IPS-18c (cell line): ENCODE results near the gene CDK16.

Experiments used
- H3K4me3 ChIP-seq: 2 replicates; pipeline ENCODE4 v1.7.0; 2013; ENCODE audit warnings: low read depth, mild to moderate bottlenecking, low read length, moderate library complexity; ENCODE audit not compliant: insufficient read depth
- H3K9me3 ChIP-seq: one replicate; pipeline ENCODE4 v1.6.1; 2013; ENCODE audit warnings: mild to moderate bottlenecking, low read length, moderate library complexity; ENCODE audit not compliant: control insufficient read depth, insufficient read depth

Gene CDK16

DNA sequence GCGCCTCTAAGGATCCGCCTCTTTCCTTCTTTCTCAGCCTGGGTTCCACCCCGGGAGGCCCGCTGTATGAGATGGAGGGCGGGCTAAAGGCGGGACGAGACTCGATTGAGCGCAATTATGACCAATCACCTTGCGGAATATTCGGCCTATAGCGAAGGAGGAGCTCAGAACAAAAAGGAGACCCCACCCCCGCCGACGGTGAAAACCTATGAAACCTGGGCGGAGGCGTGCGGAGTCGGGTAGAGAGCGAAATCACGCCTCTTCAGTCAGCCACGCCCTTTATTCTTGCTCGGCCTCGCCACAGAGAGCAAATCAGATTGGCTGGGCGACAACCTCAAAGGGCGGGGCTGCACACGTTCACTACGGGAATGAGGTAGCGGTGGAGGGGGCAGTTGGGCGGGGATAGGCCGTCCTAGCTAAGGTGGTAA is 615 bp upstream of the CDK16 start:
- Histone ChIP-seq H3K9me3 (no peaks in the 10 kb centered on the region), H3K4me3 (peak overlapping the region; percentile 96; the same call in 1 of the 2 replicates)

DNA sequence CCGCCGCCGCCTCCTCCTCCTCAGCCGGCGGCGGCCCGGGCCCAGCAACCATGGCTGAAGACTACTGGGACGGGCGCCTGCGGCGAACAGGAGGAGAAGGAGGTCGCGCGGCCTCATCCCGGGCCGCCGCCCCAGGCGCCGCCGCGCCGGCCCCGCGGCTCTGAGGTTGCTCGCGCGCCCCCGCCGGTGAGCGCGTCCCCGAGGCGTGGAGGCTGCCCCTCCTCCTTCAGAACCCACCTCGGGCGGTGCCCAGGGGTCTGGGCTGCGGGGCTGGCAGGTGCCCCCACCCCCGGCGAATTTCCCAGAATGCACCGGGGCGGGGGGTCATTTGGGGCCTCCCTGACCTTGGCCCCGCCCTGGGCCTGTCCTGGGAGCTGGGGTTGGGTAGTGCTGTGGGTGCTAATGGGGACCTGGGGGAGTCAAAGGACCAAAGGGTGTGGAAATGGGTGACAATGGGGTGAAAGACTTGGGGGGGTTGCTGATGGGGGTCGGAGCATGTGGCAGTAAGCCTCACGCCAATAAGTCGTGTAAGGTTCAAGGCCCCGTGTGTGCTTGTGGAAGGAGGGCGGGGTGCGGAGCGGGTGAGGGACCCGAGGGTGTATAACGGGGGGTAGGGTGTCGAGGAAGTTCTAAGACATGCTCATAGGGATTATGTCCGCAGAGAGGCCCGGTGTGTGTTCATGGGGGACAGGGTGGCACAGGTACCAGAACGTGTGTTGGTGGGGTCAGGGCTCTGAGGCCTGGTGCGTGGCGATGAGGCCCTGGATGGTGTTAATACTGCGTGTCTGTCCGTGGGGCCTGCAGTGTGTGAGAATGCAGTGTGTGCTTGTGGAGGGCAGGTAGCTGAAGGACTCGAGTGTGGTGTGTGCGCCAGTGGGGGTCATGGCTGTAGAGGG is 687 bp downstream of the CDK16 start:
- Histone ChIP-seq H3K9me3 (no peaks in the 10 kb centered on the region), H3K4me3 (peak overlapping the region; percentile 96)

GRCh38 chrX:47221756-47222155 is 3.3 kb downstream of the CDK16 start:
- Histone ChIP-seq H3K9me3 (no peaks in the 10 kb centered on the region), H3K4me3 (no peak overlapping the region)

- Histone ChIP-seq H3K4me3 (no peak overlapping the region), H3K9me3 (no peaks in the 10 kb centered on the region)
These were observed 4.4 kb downstream of the CDK16 start for GRCh38 chrX:47222751-47223350.

- Histone ChIP-seq H3K4me3 (no peak overlapping the region), H3K9me3 (no peaks in the 10 kb centered on the region)
These were observed 5.2 kb downstream of the CDK16 start for GRCh38 chrX:47223476-47224250.

DNA sequence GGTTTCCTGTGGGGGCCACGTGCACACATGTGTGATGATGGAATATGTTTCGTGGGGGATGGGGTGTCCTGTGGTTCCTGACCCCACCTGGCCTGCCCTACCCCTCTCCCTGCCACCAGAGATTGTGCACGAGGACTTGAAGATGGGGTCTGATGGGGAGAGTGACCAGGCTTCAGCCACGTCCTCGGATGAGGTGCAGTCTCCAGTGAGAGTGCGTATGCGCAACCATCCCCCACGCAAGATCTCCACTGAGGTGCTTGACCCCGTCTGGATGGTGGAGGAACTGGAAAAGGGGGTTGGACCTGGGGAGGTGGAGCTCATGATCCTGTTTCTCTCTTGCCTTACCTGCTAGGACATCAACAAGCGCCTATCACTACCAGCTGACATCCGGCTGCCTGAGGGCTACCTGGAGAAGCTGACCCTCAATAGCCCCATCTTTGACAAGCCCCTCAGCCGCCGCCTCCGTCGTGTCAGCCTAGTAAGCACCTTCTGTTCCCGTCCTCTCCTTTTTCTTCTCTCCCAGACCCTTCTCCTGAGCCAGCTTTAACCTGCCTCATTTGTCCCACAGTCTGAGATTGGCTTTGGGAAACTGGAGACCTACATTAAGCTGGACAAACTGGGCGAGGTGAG is 5.9 kb downstream of the CDK16 start:
- H3K9me3 ChIP-seq, result peaks cover 2% of the 10 kb centered on the region
- no peak overlapping the region for H3K4me3 ChIP-seq

GRCh38 chrX:47224896-47225290 is 6.4 kb downstream of the CDK16 start:
- Histone ChIP-seq H3K4me3 (no peak overlapping the region), H3K9me3 (peaks cover 2% of the 10 kb centered on the region)

DNA sequence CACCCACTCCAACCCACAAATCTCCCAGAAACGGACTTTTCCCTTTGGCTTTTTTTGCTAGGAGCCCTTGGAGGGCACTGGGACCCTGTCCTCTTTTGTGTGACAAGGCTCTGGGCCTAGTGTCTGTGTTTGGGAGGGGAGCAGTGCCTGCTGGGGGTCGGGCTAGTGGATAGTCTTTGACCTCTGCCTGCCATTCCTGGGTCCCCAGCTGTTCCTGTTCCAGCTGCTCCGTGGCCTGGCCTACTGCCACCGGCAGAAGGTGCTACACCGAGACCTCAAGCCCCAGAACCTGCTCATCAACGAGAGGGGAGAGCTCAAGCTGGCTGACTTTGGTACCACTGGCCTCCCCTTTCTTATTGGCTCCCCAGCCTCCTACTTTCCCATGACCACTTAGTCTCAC is 7.6 kb downstream of the CDK16 start:
- Histone ChIP-seq H3K9me3 (peaks cover 2% of the 10 kb centered on the region), H3K4me3 (no peak overlapping the region)

- Histone ChIP-seq H3K4me3 (no peak overlapping the region), H3K9me3 (peaks cover 2% of the 10 kb centered on the region)
These were observed 8.3 kb downstream of the CDK16 start for GRCh38 chrX:47226531-47227333.

DNA sequence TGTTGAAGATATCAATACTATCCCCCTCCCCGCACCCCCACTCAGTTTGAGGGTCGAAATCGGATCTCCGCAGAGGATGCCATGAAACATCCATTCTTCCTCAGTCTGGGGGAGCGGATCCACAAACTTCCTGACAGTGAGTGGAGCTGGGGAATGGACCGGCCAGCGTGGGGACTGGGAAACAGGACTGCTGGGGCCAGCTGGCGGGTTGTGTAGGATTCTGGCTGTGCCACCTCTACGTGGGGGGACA is 8.8 kb downstream of the CDK16 start:
- H3K9me3 ChIP-seq, result peaks cover 2% of the 10 kb centered on the region

GRCh38 chrX:47228550-47229270 is 10.2 kb downstream of the CDK16 start:
- Histone ChIP-seq H3K4me3 (no peak overlapping the region), H3K9me3 (peaks cover 2% of the 10 kb centered on the region)

More for the DNA sequence above, 8.8 kb downstream of the CDK16 start:
- no peak overlapping the region for H3K4me3 ChIP-seq

DNA sequence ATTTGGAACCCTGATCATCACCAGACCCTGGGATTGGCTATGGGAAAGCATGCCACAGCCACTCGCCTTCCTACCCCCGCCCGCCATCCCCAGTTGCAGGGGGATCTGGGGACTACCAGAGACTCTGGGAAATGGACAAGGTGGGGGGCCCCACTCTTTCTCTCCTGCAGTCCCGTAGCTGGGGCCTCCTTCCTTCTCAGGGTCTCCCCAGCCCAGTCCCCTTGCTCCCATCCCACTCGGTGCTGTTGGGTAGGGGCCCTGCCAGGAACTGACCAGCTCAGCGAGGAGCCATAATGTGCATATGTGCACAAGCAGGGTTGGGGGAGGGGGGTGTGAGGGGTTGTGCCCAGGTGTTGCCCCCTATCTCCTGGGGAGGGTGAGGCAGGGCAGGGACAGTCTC is 10.9 kb downstream of the CDK16 start:
- Histone ChIP-seq H3K4me3 (no peak overlapping the region), H3K9me3 (peaks cover 2% of the 10 kb centered on the region)

DNA sequence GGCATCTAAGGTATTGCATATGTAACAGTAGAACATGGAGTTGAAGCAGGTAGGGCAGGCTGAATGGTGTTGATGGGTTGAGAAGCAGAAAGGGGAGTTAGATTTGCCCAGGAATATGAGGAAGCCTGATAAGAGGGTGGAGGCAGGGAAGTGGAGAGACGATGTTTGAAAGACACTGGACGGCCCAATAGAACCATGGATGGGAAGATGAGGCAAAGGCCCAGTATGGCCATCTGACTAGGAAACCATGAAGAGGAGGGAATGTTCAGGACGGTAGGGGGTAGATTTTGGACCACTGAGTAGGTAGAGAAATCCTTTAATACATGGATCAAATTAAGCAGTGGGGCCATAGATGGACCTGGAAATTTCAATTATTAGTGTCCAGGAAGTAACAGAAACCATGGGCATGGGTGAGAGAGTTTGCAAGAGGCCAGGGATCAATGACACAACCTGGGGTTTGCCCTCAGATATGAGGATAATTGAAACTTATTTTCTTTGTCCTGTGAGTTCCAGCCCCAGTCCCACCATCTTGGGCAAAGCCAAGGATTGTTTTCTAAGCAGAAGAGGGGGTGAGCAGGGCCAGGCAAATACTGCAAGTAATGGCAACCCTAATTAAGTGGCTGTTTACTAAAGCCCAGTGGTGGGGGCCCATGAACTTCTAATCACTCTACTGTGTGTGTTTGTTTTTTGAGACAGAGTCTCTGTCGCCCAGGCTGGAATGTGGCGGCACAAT is 11.8 kb downstream of the CDK16 start:
- peaks cover 2% of the 10 kb centered on the region for H3K9me3 ChIP-seq

DNA sequence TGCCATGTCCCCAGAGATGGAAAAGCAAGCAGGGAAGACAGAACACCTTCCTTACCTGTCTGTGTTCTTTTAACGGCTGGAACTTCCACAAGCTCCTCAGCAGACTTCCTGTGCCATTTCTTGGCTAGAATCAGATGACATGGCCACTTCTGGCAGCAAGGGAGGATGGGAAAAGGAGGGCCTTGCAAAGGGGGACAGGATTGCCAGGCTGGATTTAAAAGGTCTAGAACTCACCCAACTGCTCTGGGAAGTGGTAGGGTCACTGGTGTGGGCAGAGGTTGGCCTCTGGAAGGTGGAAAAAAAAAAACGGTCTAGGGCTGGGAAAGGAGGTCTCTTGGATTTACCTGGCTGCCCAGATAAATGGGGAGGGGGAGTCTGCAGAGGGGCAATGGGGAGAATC is 12.7 kb downstream of the CDK16 start:
- Histone ChIP-seq H3K4me3 (no peak overlapping the region), H3K9me3 (peaks cover 2% of the 10 kb centered on the region)

More for the DNA sequence above, 11.8 kb downstream of the CDK16 start:
- no peak overlapping the region for H3K4me3 ChIP-seq

GRCh38 chrX:47232197-47232802 is 13.8 kb downstream of the CDK16 start:
- H3K4me3 ChIP-seq, result peak overlapping the region; percentile 90

More at GRCh38 chrX:47232197-47232802, 13.8 kb downstream of the CDK16 start:
- peaks cover 2% of the 10 kb centered on the region for H3K9me3 ChIP-seq
